SK-N-SH treated with all-trans-retinoic acid at 6 μM for 48 hours (cell line): ENCODE measurements around the gene NRXN3.

ENCODE experiments used
- ATAC-seq: fragments of 200-7000 bp; cut with Tn5 transposase; 3 replicates; pipeline ENCODE4 v1.9.1; 2020; ENCODE audit warnings: mild to moderate bottlenecking, moderate library complexity
- ARNTL ChIP-seq: fragments of 450-650 bp; formaldehyde crosslinking; IDR thresholded peaks from 2 replicates; pipeline ENCODE4 v1.5.0; 2020; ENCODE audit warnings: low read depth, mild to moderate bottlenecking, moderate library complexity, borderline replicate concordance
- BACH2 ChIP-seq: fragments of 250-450 bp; sonication (Bioruptor Pico); IDR thresholded peaks from 2 replicates; pipeline ENCODE4 v1.9.0; 2021; ENCODE audit warnings: mild to moderate bottlenecking, borderline replicate concordance
- CREB5 ChIP-seq: fragments of 250-450 bp; sonication (Bioruptor Pico); IDR thresholded peaks from 2 replicates; pipeline ENCODE4 v1.5.1; 2020; ENCODE audit warnings: low read depth, mild to moderate bottlenecking, moderate library complexity
- CSDC2 ChIP-seq: fragments of 250-450 bp; sonication (Bioruptor Pico); IDR thresholded peaks from 2 replicates; pipeline ENCODE4 v1.5.0; 2020; ENCODE audit warnings: mild to moderate bottlenecking, moderate library complexity
- CSRNP3 ChIP-seq: fragments of 250-450 bp; sonication (Bioruptor Pico); IDR thresholded peaks from 2 replicates; pipeline ENCODE4 v1.5.1; 2021; ENCODE audit warnings: mild to moderate bottlenecking, moderate library complexity
- ESRRG ChIP-seq: fragments of 250-450 bp; sonication (Bioruptor Pico); IDR thresholded peaks from 2 replicates; pipeline ENCODE4 v1.6.1; 2021; ENCODE audit warnings: mild to moderate bottlenecking
- ISL1 ChIP-seq: fragments of 250-450 bp; sonication (Bioruptor Pico); IDR thresholded peaks from 2 replicates; pipeline ENCODE4 v2.1.2; 2022; ENCODE audit warnings: mild to moderate bottlenecking, moderate library complexity
- OSR1 ChIP-seq: fragments of 250-450 bp; sonication (Bioruptor Pico); IDR thresholded peaks from 2 replicates; pipeline ENCODE4 v1.8.0; 2022; ENCODE audit warnings: moderate library complexity, mild to moderate bottlenecking, inconsistent platforms
- PATZ1 ChIP-seq: fragments of 250-450 bp; sonication (Bioruptor Pico); IDR thresholded peaks from 2 replicates; pipeline ENCODE4 v1.8.0; 2020; ENCODE audit warnings: mild to moderate bottlenecking, moderate library complexity, borderline replicate concordance
- PPARA ChIP-seq: fragments of 250-450 bp; sonication (Bioruptor Pico); IDR thresholded peaks from 2 replicates; pipeline ENCODE4 v1.5.0; 2020; ENCODE audit warnings: mild to moderate bottlenecking, borderline replicate concordance
- SNAI2 ChIP-seq: fragments of 250-450 bp; sonication (Bioruptor Pico); IDR thresholded peaks from 2 replicates; pipeline ENCODE4 v1.5.0; 2020; ENCODE audit warnings: mild to moderate bottlenecking, moderate library complexity
- TCF4 ChIP-seq: fragments of 250-450 bp; sonication (Bioruptor Pico); IDR thresholded peaks from 2 replicates; pipeline ENCODE4 v1.8.0; 2021; ENCODE audit warnings: mild to moderate bottlenecking, moderate library complexity, borderline replicate concordance
- TOX ChIP-seq: fragments of 250-450 bp; sonication (Bioruptor Pico); IDR thresholded peaks from 2 replicates; pipeline ENCODE4 v1.8.0; 2021; ENCODE audit warnings: mild to moderate bottlenecking, moderate library complexity, borderline replicate concordance
- TSHZ2 ChIP-seq: fragments of 250-450 bp; sonication (Bioruptor Pico); IDR thresholded peaks from 2 replicates; pipeline ENCODE4 v1.5.0; 2020; ENCODE audit warnings: mild to moderate bottlenecking, moderate library complexity
- ZC3H10 ChIP-seq: fragments of 250-450 bp; sonication (Bioruptor Pico); IDR thresholded peaks from 2 replicates; pipeline ENCODE4 v1.5.1; 2021; ENCODE audit warnings: mild to moderate bottlenecking, moderate library complexity
- ZFP3 ChIP-seq: fragments of 250-450 bp; sonication (Bioruptor Pico); IDR thresholded peaks from 2 replicates; pipeline ENCODE4 v1.5.0; 2020; ENCODE audit warnings: mild to moderate bottlenecking, moderate library complexity
- ZFP30 ChIP-seq: fragments of 450-650 bp; formaldehyde crosslinking; IDR thresholded peaks from 2 replicates; pipeline ENCODE4 v1.5.0; 2022; ENCODE audit warnings: mild to moderate bottlenecking, moderate library complexity
- ZNF8 ChIP-seq: fragments of 450-650 bp; formaldehyde crosslinking; IDR thresholded peaks from 2 replicates; pipeline ENCODE4 v1.5.0; 2020; ENCODE audit warnings: mild to moderate bottlenecking, moderate library complexity
- TF ChIP-seq, protein P1 (sequence below): fragments of 250-450 bp; sonication (Bioruptor Pico); IDR thresholded peaks from 2 replicates; pipeline ENCODE4 v1.8.0; 2021; ENCODE audit warnings: low read depth, mild to moderate bottlenecking, moderate library complexity, borderline replicate concordance

Gene NRXN3

DNA sequence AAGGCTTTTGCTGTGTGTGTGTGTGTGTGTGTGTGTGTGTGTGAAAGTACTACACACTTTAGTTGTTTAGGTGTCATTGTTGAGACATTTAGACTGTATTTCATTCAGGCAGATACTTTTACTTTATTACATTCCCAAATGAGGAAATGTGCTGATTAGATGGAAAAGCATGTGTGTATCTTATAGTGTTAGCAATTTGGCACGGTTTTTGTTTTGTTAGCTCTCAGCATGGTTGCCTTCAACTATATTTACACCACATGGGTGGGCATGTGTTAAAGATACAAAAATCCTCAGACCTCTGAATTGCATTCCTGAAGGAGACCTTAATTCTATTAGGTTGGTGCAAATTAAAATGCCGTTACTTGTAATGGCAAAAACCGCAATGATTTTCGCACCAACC is 1161.7 kb downstream of the NRXN3 start:
- no peak for ATAC-seq
- TF ChIP-seq ZFP30 (CRISPR knock-in tag): no peak
- no peak for TF ChIP-seq PPARA
- TF ChIP-seq ZNF8 (CRISPR knock-in tag): no peak

DNA sequence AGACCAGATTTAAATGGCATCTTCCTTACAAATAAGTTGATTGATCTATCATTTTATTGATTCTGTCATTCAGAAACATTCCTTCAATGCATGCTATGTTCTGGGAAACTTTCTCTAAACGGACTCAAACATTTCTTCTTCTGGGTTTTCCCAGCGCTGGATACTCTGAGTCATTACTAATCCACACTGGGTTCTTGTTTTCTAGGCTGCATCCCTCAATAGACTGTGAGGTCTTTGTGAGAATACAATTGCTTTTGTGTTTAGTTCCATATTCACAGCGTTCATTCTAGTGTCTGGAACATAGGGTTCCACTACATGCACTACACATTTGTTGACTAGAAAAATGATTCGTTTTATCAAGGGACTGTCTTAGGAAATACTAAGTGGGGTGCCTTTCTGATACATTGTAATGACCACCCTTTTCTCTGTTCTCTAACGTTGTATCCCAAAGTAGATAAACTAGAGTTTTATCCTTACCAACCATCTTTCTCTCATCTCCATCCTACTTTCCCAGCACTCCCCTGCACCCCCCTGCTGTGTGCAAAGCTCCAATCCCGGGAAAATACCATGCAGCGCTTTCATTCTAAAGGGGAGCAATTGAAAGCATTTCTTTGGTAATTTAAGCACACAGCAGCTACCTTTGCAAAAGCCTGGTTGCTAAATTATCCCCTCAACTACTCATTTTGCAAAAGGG is 1162.5 kb downstream of the NRXN3 start:
- ATAC-seq: peak; percentile 81
- no peak for TF ChIP-seq ESRRG (CRISPR knock-in tag)
- no peak for TF ChIP-seq PPARA
- no peak for TF ChIP-seq ZNF8 (CRISPR knock-in tag)
- TF ChIP-seq ZC3H10 (CRISPR knock-in tag): no peak
- no peak for TF ChIP-seq TCF4
- no peak for TF ChIP-seq PATZ1 (CRISPR knock-in tag)
- TF ChIP-seq ISL1 (CRISPR knock-in tag): no peak
- TF ChIP-seq ZFP3 (CRISPR knock-in tag): no peak
- TF ChIP-seq CSRNP3: no peak
- no peak for TF ChIP-seq TSHZ2 (CRISPR knock-in tag)
- no peak for TF ChIP-seq TOX (CRISPR knock-in tag)
- no peak for TF ChIP-seq SNAI2

DNA sequence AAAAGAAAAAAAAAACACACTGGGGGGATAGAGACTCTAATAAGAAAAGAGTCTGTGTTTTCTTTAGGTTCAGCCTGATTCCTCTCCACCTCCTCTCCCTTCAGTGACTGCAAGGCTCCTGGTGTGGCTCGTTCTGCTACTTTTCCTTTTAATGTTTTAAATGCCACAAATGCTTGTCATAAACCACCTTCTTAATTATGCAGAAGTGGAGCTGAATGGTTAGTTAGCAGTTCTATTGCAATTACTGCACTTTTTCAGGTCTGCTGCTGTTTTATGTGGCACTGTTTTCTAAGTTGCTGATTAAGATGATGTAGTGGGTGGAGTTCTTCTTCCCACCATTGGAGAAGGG is 1163.0 kb downstream of the NRXN3 start:
- TF ChIP-seq ARNTL (CRISPR knock-in tag) (no peak), OSR1 (CRISPR knock-in tag) (no peak), TSHZ2 (CRISPR knock-in tag) (no peak), TCF4 (no peak), ZFP3 (CRISPR knock-in tag) (no peak), PPARA (no peak), CREB5 (CRISPR knock-in tag) (no peak), BACH2 (CRISPR knock-in tag) (no peak), ZC3H10 (CRISPR knock-in tag) (no peak), CSDC2 (CRISPR knock-in tag) (no peak), ESRRG (CRISPR knock-in tag) (no peak), ISL1 (CRISPR knock-in tag) (no peak)
- TF ChIP-seq, protein P1, sequence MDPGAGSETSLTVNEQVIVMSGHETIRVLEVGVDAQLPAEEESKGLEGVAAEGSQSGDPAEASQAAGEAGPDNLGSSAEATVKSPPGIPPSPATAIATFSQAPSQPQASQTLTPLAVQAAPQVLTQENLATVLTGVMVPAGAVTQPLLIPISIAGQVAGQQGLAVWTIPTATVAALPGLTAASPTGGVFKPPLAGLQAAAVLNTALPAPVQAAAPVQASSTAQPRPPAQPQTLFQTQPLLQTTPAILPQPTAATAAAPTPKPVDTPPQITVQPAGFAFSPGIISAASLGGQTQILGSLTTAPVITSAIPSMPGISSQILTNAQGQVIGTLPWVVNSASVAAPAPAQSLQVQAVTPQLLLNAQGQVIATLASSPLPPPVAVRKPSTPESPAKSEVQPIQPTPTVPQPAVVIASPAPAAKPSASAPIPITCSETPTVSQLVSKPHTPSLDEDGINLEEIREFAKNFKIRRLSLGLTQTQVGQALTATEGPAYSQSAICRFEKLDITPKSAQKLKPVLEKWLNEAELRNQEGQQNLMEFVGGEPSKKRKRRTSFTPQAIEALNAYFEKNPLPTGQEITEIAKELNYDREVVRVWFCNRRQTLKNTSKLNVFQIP (CRISPR knock-in tag): no peak
- peak; percentile 27 for ATAC-seq
